ENCODE data around the gene PCSK6.

PCSK6 gene

DNA sequence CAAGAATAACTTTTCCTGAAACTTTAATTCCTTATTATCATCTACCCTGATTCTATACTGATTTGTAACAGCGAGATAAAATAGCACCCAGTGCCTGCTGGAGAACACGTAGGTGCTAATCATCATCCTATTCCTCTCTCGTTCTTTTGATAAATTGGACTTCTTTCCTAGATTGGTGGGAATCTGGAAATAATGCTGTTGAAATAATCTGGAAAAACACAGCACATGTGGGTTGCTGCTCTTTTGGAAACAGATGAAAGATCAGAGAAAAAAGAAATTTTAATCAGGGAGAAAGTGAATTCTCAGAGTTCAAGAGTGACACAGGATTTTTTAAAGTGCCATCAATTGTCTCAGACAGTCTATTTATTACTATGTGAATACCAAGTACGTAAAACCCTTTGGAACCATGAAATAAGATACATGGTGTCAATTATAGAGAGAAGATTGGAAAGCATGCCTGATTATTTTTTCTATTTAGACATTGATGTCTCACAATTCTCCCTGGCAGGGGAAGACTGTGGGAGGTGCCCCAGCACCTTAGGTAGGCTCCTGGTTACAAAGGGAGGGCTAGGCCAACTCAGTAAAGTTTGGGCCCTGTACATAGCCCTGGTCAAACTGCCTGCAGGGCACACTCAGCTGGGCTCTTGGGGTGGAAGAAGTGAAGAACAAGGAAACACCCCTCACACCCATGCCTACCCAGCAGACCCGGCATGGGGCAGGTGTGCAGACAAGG lies 134.4 kb downstream of the PCSK6 start:
- DNase-seq: no peak
- Histone ChIP-seq H3K36me3 (replicated peaks) (no peaks in the 10 kb centered on the region), H3K27me3 (replicated peaks) (no peaks in the 10 kb centered on the region), H3K27ac (no peak overlapping the region), H3K4me3 (ENCODE audit: low read depth, low read length) (no peak overlapping the region)
- in situ Hi-C loops (cut with HindIII; ENCODE audit: low pct_ligation_motif_present, low sequenced_read_pairs): no loop called here
- TF ChIP-seq, protein P1, sequence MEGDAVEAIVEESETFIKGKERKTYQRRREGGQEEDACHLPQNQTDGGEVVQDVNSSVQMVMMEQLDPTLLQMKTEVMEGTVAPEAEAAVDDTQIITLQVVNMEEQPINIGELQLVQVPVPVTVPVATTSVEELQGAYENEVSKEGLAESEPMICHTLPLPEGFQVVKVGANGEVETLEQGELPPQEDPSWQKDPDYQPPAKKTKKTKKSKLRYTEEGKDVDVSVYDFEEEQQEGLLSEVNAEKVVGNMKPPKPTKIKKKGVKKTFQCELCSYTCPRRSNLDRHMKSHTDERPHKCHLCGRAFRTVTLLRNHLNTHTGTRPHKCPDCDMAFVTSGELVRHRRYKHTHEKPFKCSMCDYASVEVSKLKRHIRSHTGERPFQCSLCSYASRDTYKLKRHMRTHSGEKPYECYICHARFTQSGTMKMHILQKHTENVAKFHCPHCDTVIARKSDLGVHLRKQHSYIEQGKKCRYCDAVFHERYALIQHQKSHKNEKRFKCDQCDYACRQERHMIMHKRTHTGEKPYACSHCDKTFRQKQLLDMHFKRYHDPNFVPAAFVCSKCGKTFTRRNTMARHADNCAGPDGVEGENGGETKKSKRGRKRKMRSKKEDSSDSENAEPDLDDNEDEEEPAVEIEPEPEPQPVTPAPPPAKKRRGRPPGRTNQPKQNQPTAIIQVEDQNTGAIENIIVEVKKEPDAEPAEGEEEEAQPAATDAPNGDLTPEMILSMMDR (IDR thresholded peaks at IDR 0.05; ENCODE audit: low read depth, low read length, missing control alignments): no peak

- Histone ChIP-seq H3K27ac (no peak overlapping the region), H3K4me3 (ENCODE audit: low read depth, low read length) (no peak overlapping the region), H3K27me3 (replicated peaks) (no peaks in the 10 kb centered on the region), H3K36me3 (replicated peaks) (no peaks in the 10 kb centered on the region)
- DNase-seq: no peak
- in situ Hi-C loops (cut with HindIII; ENCODE audit: low pct_ligation_motif_present, low sequenced_read_pairs): no loop called here
- TF ChIP-seq, protein P1 (IDR thresholded peaks at IDR 0.05; ENCODE audit: low read depth, low read length, missing control alignments): no peak
These were observed 136.3 kb downstream of the PCSK6 start for GRCh38 chr15:101353240-101353639.

GRCh38 chr15:101351736-101352135 lies 137.8 kb downstream of the PCSK6 start:
- Histone ChIP-seq H3K36me3 (replicated peaks) (no peaks in the 10 kb centered on the region), H3K27me3 (replicated peaks) (no peaks in the 10 kb centered on the region), H3K4me3 (ENCODE audit: low read depth, low read length) (no peak overlapping the region), H3K27ac (no peak overlapping the region)
- no peak for DNase-seq
- in situ Hi-C loops (cut with HindIII; ENCODE audit: low pct_ligation_motif_present, low sequenced_read_pairs): no loop called here
- TF ChIP-seq, protein P1 (IDR thresholded peaks at IDR 0.05; ENCODE audit: low read depth, low read length, missing control alignments): no peak

- no peak for DNase-seq
- H3K4me3 ChIP-seq (ENCODE audit: low read depth, low read length): no peak overlapping the region
- in situ Hi-C loops (cut with HindIII; ENCODE audit: low pct_ligation_motif_present, low sequenced_read_pairs): no loop called here
- no peaks in the 10 kb centered on the region for H3K36me3 ChIP-seq (replicated peaks)
- TF ChIP-seq, protein P1 (IDR thresholded peaks at IDR 0.05; ENCODE audit: low read depth, low read length, missing control alignments): no peak
- no peak overlapping the region for H3K27ac ChIP-seq
- no peaks in the 10 kb centered on the region for H3K27me3 ChIP-seq (replicated peaks)
These were observed 140.2 kb downstream of the PCSK6 start for GRCh38 chr15:101349047-101349951.

DNA sequence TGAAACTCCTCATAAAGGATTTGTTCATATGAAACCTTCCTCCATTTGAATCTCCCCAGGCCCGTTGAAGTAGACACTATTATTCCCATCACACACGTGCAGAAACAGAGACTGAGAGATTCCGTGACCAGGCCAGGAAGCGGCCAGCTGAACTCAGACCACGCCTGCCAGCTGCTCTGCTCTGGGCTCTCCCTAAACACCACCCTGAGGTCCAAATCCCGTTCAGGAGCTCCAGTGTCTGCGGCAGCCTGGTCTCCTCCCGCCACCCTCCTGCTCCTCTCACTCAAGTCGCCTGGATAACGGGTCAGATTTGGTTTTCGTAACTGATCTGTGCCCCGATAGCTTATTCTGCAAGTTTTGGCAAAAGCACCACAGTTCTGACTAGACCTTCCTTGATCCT lies 140.9 kb downstream of the PCSK6 start:
- Histone ChIP-seq H3K27ac (no peak overlapping the region), H3K36me3 (replicated peaks) (no peaks in the 10 kb centered on the region), H3K27me3 (replicated peaks) (no peaks in the 10 kb centered on the region), H3K4me3 (ENCODE audit: low read depth, low read length) (no peak overlapping the region)
- in situ Hi-C loops (cut with HindIII; ENCODE audit: low pct_ligation_motif_present, low sequenced_read_pairs): no loop called here
- no peak for DNase-seq
- TF ChIP-seq, protein P1 (IDR thresholded peaks at IDR 0.05; ENCODE audit: low read depth, low read length, missing control alignments): no peak

Data from brain microvascular endothelial cell (primary cell).